WTC11 (cell line): ENCODE results near the gene LAT.

Experiments used
- ATF2 ChIP-seq: sonication (generic); formaldehyde crosslinking; IDR thresholded peaks from 2 replicates; pipeline ENCODE4 v1.8.1; 2022; ENCODE audit warnings: low read depth, missing genetic modification reagents, borderline replicate concordance
- ATF3 ChIP-seq: sonication (generic); formaldehyde crosslinking; conservative IDR thresholded peaks from 2 replicates; pipeline ENCODE4 v1.8.1; 2022; ENCODE audit warnings: mild to moderate bottlenecking, missing genetic modification reagents
- CREB1 ChIP-seq: sonication (generic); formaldehyde crosslinking; IDR thresholded peaks from 2 replicates; pipeline ENCODE4 v1.8.0; 2023; ENCODE audit warnings: mild to moderate bottlenecking, missing genetic modification reagents
- CTCF ChIP-seq: fragments of 200-600 bp; IDR thresholded peaks from 2 replicates; pipeline ENCODE4 v1.8.0; 2022; ENCODE audit warnings: antibody characterized with exemption
- E2F4 ChIP-seq: sonication (generic); formaldehyde crosslinking; IDR thresholded peaks from 2 replicates; pipeline ENCODE4 v1.8.1; 2022; ENCODE audit warnings: low read depth, mild to moderate bottlenecking, moderate library complexity, missing genetic modification reagents, borderline replicate concordance
- ESRRA ChIP-seq: sonication (generic); formaldehyde crosslinking; IDR thresholded peaks from 2 replicates; pipeline ENCODE4 v1.8.1; 2022; ENCODE audit warnings: mild to moderate bottlenecking, missing genetic modification reagents, borderline replicate concordance
- FOXK1 ChIP-seq: sonication (generic); formaldehyde crosslinking; IDR thresholded peaks from 2 replicates; pipeline ENCODE4 v1.8.0; 2022; ENCODE audit warnings: mild to moderate bottlenecking, moderate library complexity, missing genetic modification reagents
- HMGXB4 ChIP-seq: sonication (generic); formaldehyde crosslinking; IDR thresholded peaks from 2 replicates; pipeline ENCODE4 v1.8.1; 2023; ENCODE audit warnings: mild to moderate bottlenecking, moderate library complexity, missing genetic modification reagents
- NR1H2 ChIP-seq: sonication (generic); formaldehyde crosslinking; IDR thresholded peaks from 2 replicates; pipeline ENCODE4 v1.9.0; 2021; ENCODE audit warnings: mild to moderate bottlenecking, moderate library complexity, missing genetic modification reagents
- PRDM15 ChIP-seq: sonication (generic); formaldehyde crosslinking; IDR thresholded peaks from 2 replicates; pipeline ENCODE4 v1.8.0; 2022; ENCODE audit warnings: missing genetic modification reagents
- SP1 ChIP-seq: sonication (generic); formaldehyde crosslinking; conservative IDR thresholded peaks from 2 replicates; pipeline ENCODE4 v1.8.1; 2022; ENCODE audit warnings: missing genetic modification reagents
- ZNF138 ChIP-seq: sonication (generic); formaldehyde crosslinking; conservative IDR thresholded peaks from 2 replicates; pipeline ENCODE4 v1.8.1; 2022; ENCODE audit warnings: mild to moderate bottlenecking, moderate library complexity, missing genetic modification reagents
- ZNF219 ChIP-seq: sonication (generic); formaldehyde crosslinking; IDR thresholded peaks from 2 replicates; pipeline ENCODE4 v1.8.0; 2023; ENCODE audit warnings: missing genetic modification reagents, mild to moderate bottlenecking, borderline replicate concordance
- ZNF512 ChIP-seq: sonication (generic); formaldehyde crosslinking; IDR thresholded peaks from 2 replicates; pipeline ENCODE4 v1.8.1; 2022; ENCODE audit warnings: missing genetic modification reagents, borderline replicate concordance

GRCh38 chr16:28967156-28967555 lies 17.7 kb upstream of the LAT start:
- TF ChIP-seq CTCF (no peak), ZNF219 (CRISPR knock-in tag) (no peak), FOXK1 (CRISPR knock-in tag) (no peak), NR1H2 (CRISPR knock-in tag) (no peak), CREB1 (CRISPR knock-in tag) (no peak), ATF2 (CRISPR knock-in tag) (no peak), ESRRA (CRISPR knock-in tag) (no peak), ZNF512 (CRISPR knock-in tag) (no peak), PRDM15 (no peak), ZNF138 (CRISPR knock-in tag) (no peak), E2F4 (CRISPR knock-in tag) (no peak), HMGXB4 (CRISPR knock-in tag) (no peak), ATF3 (CRISPR knock-in tag) (no peak), SP1 (CRISPR knock-in tag) (no peak)
